Esophagus muscularis mucosa (tissue), 3 donors: ENCODE results near the gene C2CD3.

ENCODE experiments used
- POLR2A ChIP-seq: fragments of 450-650 bp; IDR thresholded peaks from one replicate; pipeline ENCODE4 v1.6.1; 2017; ENCODE audit warnings: antibody characterized with exemption, moderate library complexity, mild to moderate bottlenecking, low read depth
- POLR2AphosphoS5 ChIP-seq, 2 donors: sonication (generic); formaldehyde crosslinking; IDR thresholded peaks; one replicate each; pipeline ENCODE4 v1.6.1; 2017; ENCODE audit warnings: antibody characterized with exemption in 2 of 2
- TF ChIP-seq, protein P1 (sequence below), 3 experiments: fragments of 200-600 bp in 2 of 3; fragments of 450-650 bp in 1 of 3; sonication (generic) in 2 of 3; IDR thresholded peaks; one replicate each; pipeline ENCODE4 v1.5.1; 2017 to 2019; ENCODE audit warnings: antibody characterized with exemption in 3 of 3, mild to moderate bottlenecking in 2 of 3, moderate library complexity in 1 of 3

- TF ChIP-seq POLR2A (no peak), POLR2AphosphoS5 (IDR thresholded peaks at IDR 0.05) (no peak)
- TF ChIP-seq, protein P1, sequence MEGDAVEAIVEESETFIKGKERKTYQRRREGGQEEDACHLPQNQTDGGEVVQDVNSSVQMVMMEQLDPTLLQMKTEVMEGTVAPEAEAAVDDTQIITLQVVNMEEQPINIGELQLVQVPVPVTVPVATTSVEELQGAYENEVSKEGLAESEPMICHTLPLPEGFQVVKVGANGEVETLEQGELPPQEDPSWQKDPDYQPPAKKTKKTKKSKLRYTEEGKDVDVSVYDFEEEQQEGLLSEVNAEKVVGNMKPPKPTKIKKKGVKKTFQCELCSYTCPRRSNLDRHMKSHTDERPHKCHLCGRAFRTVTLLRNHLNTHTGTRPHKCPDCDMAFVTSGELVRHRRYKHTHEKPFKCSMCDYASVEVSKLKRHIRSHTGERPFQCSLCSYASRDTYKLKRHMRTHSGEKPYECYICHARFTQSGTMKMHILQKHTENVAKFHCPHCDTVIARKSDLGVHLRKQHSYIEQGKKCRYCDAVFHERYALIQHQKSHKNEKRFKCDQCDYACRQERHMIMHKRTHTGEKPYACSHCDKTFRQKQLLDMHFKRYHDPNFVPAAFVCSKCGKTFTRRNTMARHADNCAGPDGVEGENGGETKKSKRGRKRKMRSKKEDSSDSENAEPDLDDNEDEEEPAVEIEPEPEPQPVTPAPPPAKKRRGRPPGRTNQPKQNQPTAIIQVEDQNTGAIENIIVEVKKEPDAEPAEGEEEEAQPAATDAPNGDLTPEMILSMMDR (IDR thresholded peaks at IDR 0.05): no peak
These were observed 166.6 kb downstream of the C2CD3 start for GRCh38 chr11:74004046-74004695.
